Measurements from ENCODE around the gene AGPAT1.
A peak's percentile ranks its signal among the peaks of the same experiment; 100 is the strongest.
"Not testable (repeated sequence)": the region's sequence is repeated elsewhere in the genome, so short reads cannot be mapped to it uniquely, and the experiment has no call there.

AGPAT1 gene

DNA sequence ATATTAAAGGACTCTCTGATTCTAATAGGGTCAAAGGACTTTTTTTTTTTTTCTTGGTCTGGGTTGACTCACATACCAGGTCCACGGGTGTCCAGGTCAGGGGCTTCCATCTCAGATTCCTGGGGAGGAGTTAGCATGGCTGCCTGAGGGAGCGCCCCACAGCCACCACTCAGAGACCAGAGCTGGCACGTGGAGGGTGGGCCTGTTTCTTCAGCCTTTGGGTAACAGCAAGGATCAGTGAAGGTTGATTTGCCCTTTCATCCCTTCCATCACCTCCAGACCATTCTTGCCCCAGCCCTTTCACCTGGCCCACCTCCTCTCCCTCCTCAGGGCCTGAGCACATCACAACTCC, 22.4 kb upstream of the AGPAT1 start:
- no peak for DNase-seq

DNA sequence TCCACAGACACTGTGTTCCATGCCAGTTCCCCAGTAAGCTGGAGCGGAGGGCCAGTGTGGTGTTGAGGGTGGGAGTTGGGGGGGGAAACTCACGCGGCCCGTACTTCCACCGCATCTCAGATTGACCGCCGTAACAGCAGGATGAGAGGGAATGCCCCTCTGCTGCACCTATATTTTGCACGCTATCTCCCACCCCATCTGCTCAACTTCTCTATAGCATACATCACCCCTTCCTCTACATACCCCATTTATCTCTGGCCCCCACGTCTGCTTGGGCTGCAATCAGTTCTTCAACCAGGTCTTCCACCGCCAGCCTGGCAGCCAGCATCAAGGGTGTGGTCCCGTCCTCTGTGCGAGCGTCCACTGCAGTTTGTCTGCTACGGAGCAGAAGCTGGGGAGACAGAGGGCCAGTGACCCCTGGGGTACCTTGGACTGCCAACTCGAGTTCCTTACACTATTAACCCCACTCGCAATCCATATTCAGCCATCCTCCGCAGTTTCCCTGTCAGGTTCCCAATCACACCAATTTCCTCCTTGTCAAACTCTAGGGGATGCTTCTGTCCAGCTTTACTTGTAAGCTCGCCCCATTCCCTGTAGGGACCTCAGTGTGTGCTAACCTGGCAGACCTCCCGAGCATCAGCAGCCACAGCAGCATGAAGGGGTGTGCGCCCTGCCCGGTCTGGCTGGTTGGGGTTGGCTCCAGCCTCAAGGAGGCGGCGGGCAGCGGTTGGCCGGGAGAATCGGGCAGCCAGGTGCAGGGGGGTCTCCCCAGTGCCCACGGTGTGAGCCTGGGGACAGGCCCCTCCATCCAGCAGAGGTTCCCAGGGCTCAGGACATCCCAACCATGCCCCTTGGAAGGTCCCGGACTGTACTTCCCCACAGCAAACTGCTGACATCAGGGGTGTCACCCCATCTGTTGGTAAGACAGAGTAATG, 21.1 kb upstream of the AGPAT1 start:
- DNase-seq = no peak

DNA sequence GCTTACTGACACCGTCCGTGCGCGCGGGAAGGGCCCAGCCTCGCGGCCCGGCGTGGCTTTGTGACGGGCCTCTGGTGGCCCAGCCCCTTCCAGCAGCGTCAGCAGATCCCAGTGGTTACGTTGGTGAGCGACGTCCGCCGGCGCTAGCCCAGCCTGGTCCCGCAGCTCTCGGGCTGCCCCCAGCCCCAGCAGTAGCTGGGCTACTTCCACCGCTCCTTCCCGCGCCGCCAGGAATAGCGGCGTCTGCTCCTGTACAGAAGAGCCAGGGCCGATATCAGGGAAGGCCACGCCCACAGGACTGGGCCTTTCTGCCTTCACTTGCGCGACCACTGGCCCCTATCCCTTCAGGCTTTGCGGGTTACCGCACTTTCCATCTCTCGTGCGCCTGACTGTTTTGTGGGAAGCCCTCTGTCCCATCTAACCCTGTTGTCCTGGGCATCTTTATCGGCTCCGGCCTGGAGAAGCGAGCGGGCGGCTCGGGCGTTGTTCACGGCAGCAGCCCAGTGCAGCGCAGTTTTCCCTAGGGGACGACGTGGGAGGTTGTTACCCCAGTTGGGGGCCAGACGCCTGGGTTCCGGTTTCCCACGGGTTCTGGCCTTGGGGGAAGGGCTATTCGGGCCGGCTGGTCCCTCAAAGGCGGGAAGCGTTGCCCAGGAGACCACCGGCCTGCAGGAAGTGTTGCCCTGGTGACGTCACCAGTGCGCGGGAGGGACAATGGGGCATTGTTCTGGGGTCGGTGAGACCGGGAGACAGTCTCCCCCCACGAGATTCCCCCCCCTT, 20.2 kb upstream of the AGPAT1 start:
- DNase-seq = peak; percentile 82 to 86

DNA sequence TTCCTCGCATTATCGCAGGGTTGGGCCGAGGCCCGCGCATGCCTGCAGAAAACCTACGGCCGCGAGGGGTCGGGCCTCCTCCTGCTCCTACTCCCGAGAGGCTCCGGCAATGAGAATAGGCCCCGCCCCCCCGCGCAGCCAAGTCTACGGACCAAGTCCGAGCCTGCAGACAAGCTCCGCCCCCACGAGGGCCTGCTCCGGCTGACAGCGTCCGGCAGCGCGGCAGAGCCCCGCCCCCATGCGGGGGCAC, 19.7 kb upstream of the AGPAT1 start:
- DNase-seq = peak; percentile 99 to 100

DNA sequence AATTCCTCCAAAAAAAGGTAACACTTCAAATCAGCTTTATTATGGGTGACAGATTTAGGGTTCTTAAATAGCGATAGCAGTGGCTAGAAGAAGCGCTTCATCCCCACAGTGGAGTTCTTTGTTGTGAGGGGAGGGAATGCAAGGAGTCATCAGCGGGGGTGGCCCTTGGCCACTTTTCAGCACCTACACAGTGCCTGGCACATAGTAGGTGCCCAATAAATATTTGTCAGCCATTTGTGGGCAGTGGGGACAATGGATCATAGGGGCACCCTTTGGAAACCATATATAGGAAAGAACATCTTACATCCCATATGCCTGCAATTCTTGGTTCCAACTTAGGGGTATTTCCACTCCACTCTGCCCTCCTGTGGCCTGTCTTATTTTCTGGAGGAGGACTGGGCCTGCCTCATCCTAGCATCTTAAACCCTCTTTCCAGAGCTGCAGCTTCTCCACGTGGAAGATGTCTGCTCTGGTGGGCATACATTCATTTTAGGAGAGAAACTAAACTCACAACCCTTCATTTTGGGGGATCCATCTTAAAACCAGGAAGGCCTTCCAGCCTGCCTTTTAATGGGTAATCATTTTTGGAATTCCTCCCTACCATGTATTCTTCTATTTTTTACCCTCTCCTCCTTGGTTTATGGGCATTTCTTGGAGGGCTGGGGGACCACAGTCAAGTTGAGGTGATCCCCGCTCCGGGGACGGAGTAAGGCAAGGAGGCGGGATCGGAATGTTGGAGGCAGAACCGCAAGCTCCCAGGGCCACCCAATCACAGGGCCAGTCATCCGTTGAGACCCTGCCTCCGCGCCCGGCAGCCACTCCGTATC, 19.2 kb upstream of the AGPAT1 start:
- peak; percentile 35 to 45 for DNase-seq

DNA sequence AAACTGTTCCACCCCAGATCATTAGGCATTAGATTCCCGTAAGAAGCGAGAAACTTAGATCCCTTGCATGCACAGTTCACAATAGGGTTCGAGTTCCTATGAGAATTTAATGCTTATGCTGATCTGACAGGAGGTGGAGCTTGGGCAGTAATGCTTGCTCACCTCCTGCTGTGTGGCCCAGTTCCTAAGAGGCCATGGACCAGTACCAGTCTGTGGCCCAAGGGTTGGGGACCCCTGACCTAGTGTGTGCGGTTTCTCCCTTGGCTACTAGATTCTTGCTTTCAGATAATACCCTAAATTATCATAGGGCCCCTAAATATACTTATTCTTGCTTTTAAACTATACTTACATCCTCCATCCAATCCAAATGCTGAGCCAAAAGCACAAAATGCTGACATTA, 18.5 kb upstream of the AGPAT1 start:
- no peak for DNase-seq

DNA sequence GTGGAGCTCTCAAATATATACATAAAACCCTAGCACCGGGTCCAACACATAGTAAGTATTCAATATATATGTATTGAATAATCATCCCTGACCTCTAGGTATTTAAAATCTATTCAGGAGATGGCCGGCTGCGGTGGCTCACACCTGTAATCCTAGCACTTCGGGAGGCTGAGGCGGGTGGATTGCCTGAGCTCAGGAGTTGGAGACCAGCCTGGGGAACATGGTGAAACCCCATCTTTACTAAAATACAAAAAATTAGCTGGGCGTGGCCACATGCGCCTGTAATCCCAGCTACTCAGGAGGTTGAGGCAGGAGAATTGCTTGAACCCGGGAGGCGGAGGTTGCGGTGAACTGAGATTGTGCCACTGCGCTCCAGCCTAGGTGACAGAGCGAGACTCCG, 17.2 kb upstream of the AGPAT1 start:
- DNase-seq = not testable (repeated sequence)

DNA sequence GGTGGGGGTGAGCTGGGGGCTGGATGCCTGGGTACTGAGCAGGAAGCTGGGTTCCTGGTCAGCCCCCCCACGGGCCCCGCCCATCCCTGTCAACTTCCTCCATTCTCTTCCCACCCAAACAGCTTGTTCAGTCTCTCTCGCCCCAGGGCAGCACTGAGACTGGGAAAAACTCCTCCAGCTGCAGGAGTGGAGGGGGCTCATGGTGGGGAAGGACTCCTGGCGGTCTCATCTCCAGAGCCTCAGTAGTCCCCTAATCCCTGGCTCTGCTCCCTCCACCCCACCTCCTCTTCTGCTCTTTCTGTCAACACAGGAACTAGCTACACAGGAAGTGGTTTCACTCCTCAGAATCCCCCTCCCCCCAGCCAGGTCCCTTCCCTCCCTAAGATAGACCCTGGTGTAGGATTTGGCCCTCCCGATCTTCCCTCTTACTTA, 16.7 kb upstream of the AGPAT1 start, which contains the start of gene GPSM3:
TSS of gene GPSM3 (minus strand) at position 36 of the 432 bp plus-strand sequence. CDS start 130 bp downstream, outside the sequence.
- no peak for DNase-seq

DNA sequence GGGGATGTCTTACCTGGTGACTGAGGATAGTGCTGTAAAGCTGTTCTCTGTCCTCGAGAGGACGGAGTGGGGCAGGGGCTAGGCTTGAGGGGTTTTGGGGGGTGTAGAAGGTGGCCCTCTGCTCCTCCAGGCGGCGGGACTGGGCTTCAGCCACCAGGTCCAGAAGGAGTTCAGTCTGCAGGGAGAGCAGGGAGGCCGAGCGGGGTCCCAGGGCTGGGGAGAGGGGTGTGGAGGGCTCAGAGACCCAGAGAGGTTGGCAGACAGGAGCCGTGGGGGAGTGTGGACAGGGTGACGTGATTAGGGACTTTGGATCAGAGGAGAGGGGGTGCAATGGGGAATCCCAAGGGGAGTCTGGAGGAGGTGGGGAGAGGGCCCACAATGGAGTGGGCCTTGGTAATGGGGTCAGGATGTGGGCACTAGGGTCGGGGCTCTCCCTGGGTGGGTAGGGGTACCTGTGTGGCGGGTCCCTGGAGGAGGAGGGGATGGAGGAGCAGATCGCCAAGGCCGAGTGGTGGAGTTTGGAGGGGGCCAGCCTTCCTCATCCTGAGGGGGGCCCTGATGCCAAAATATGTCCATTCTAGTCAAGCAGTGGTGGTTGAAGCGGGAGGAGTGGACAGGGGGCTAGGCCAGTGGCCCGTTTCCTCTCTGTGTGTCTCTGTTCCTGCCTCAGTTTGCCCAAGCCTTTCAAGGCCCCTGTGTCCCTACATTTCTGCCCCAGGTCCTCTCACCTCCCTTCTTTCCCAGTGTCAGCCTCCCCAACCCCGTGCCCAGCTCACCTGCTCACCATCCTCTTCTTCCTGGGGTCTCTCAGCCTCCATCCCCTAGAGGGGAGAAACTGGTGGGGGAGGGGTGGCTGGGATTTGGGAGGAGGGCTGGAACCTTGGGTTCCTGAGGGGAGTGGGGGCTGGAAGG, 16.1 kb upstream of the AGPAT1 start:
- no peak for DNase-seq

DNA sequence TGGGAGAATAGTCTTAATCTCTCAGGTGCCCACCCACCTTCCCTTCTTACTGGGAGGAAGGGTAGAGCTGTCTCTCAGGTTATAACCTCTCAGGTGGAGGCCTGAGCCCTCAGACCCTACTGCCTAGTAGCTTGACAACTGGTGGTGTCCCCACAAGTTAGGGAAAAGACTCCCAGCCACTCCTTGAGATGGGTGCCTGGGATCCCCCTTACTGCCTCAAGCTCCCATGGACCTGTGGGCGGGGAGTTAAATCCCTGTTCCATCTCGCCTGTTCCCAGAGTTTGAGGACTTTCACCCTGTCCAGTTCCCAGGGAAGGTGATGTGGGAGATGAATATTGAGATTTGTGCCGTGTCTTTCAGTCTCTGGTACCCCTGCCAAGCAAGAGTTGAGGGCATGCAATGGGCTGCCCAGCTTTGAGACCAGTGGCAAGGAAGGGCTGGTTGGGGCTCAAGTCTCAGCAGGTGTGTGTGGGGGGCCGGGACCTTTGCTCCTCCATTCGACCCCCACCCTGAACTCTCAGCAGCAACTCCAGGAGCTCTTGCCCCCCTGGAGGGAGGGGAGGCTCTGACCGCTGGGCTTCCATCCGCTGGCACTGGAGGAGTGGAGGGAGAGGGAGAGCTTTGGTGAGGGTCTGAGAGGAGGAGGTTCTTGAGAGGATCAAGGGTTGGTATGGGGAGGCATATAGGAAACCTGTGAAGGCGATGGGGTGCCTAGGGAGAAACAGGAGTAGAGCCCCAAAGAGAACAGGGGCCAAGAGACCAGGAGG, 15.2 kb upstream of the AGPAT1 start:
- no peak for DNase-seq

DNA sequence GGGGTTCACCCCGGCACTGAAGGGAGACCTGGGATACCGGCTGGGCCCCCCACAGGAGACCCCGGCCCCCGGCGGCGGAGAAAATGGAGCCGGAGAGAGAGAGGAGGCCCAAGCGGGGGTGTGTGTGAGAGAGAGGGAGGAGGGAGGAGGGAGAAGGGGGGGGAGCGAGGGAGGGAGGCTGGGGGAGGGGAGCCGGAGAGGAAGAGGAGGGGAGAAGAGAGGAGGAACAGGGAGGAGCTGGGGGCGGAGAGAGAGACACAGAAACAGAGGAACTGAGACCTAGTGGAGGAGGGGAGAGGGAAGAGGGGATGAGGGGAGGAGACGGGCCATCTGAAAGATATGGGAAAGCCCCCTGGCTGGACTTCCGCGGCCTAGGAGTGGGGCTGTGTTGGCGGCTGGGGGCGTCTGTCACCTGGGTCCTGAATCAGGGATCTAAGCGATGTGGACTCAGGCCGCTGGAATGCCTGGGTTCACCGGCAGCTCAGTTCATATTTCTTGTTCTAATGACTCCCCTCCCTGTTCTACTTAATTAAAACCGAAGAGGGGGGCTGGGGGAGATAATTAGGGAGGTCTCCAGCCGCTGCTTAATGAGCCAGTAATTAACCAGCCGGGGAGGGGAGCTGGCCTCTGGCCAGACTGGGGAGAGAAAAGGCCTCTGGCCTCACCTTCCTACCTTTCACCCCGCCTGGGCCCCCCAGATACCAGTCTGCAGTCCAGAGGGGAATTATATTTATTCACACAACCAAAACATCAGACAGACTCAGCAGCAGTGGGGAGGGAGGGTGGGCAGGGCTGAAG, 14.4 kb upstream of the AGPAT1 start, which contains the start of gene PBX2:
TSS of gene PBX2 (minus strand) at position 149 of the 798 bp plus-strand sequence. CDS start 287 bp downstream, outside the sequence.
- peak; percentile 90 to 95 for DNase-seq

DNA sequence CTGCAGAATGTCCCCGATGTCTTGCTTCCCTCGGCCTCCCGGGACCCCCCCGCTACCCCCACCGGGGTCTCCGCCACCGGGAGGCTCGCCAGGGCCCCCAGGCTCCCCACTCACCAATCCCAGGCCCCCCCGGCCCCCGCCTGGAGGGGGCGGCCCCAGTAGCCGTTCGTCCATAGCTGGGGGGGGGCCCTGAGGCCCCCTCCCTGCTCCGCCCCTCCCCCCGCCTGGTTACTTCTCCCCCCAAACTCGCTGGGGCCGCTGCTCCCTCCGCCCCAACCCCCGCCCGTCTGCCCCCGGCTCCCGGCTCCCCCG, 13.8 kb upstream of the AGPAT1 start:
- DNase-seq = no peak

DNA sequence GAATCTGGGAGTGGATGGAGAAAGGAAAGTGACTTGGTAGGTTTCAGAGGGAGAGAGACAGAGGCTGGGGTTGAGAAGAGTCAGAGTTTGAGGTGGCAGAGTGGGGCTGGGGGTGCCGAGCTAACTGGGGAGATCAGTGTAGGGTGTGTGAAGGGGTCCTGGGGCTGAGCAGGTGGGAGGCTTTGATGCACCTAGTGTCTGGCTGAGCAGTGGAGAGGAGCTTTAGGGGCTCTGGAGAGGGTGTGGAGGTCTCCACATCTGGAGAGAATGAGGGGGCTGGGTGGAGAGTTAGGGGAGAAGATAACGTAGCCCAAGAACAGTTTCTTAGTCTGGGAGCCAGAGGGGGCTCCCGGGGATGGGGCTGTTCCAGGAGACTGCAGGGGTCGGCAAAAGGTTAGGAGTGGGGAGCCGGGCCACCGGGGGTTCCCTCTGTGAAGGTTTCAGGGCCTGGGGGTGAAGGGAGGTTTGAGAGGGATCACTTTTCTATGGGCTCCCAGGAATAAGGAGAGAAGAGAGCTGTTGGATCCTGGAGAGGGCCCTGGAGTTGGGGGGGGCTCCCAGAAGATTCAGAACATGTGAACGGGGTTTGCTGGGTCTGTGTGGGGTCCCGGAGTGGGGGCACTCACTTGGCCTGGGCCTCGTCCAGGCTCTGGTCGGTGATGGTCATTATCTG, 13.3 kb upstream of the AGPAT1 start:
- DNase-seq = no peak

DNA sequence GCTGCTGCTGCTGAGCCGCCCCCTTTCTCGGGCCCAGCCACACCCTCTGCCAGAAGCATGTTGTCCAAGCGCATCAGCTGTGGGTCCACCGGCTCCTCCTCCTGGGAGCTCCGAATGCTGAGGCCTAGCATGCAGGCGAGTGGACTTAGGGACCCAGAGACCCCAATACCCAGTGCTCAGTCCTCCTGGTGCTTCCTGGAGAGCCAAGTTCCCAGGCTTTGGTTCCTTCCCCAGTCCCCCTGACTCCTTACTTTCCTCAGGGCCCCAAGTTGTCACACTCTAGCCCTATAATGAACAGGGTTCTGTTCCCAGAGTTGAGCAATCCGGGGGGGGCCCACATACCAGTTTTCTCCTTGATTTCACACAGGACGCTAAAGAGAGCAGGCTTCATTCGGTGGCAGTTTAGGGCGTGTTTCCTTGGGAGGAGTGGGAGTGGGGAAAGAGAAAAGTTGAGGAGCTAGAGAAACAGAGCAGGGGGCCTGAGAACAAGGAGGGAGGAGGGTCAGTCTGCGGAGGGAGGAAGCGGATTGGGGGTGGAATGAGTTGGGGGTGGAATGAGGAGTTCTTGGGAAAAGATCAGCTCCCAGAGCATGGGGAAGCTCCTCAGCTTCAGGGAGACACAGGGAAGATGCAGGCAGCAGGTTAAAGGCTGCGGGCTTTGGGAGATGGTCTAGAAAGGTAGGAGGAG, 12.6 kb upstream of the AGPAT1 start:
- no peak for DNase-seq

DNA sequence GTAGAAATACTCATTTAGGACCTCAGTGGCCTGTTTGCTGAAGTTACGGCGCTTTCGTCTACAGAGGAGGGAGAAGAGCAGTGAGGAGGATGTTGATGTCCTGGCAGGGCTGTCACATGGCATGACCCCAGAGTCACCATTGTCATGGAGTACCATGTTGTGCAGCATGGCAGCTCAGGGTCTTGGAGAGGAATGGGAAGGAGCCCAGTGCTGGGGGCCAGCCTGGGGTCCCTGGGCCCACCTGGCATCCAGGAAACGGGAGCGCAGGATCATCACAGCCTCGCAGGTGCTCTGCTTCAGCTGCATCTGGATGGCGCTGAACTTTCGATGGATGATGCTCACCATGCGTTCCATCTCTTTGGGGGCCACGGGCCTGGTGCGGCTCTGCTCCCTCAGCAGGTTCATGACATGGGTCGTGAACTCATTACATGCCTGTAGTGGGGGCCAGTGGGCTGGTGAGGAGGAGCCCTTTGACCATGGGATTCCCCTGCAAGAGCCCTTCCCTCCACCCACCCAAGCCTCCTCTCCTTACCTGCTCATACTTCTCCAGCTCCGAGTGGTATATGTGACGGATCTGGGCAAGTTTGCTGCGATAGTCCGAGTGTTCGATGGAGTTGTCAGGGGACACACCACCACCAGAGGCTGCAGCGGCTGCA, 12.0 kb upstream of the AGPAT1 start:
- DNase-seq = not testable (repeated sequence)

DNA sequence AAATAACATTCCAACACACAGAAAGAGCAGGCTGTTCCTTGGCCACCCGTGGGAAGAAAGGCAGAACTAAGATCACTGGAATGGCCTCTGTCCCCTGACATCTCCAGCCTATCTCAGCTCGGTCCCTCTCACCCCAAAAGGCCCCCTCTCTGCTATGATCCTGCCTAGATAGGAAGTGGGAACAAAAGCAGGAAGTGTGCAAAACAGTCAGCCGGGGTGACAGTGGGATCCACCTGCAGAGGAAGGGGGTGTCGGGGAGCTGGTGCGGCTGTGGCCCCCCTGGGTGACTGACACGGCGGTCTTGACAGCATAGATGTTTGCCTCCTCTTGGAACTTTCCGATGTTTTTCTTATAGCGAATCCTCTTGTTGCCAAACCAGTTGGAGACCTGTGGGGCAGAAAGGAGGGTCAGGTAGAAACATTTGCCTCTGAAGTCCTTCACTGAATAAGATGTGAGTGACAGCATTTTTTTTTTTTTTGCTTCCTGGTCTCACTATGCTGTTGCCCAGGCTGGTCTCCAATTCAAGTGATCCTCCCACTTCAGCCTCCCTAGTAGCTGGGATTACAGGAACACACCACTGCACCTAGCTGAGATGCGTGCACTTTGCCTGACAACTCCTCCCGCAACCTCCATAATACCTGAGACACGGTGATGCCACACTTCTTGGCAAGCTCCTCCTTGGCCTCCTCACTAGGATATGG, 11.3 kb upstream of the AGPAT1 start:
- DNase-seq = no peak

DNA sequence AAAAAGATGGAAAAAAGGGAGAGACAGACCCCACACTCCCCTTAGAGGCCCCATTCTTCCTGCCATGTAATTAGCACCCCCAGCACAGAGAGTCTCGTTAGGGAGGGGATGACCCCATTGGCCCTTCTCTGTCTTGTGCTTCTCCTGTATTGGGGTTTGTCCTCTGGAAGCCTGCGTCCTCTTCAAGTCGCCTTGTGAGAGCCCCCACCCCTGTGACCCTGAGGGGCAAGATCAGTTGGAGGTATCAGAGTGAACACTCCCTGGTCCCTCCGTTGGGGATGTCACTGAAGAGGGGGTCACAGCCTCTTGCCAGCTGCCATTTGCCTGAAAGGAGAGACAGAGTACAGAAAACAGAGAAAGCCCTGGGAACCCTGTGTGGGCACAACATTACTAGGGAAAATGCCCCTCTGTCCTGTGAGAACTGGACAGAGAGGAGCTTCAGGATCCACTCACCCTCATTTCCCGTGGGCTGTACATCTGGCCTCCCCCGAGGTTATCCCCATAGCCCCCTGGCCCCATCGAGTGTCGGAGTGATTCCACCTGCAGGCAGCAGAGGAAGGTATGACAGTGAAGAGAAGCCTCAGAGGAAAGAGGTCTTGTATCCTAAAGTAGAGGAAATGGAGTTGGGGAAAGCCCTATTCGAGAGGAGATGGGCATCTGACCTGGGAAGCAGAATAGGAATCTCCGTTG, 10.4 kb upstream of the AGPAT1 start:
- DNase-seq = not testable (repeated sequence)

Data from hippocampal formation (tissue), 2 donors.